ENCODE measurements around the gene PIR.

- TF ChIP-seq CTCF (IDR thresholded peaks at IDR 0.05; ENCODE audit: borderline replicate concordance, extremely low read depth, low read length, poor library complexity, severe bottlenecking) (no peak), EZH2 (IDR thresholded peaks at IDR 0.05; ENCODE audit: borderline replicate concordance, low read depth, low read length, severe bottlenecking) (no peak)
Measured at GRCh38 chrX:15483891-15484290, 9.2 kb downstream of the PIR start.
